OCI-LY1 (cell line): ENCODE measurements around the gene ZFHX3.

Source experiments
- CTCF ChIP-seq: fragments of 200-600 bp; sonication (generic), shearing (Covaris generic); IDR thresholded peaks from 2 replicates; pipeline ENCODE4 v1.5.1; 2017; ENCODE audit warnings: mild to moderate bottlenecking, antibody characterized with exemption, low read length, moderate library complexity, mixed read lengths
- EZH2 ChIP-seq: fragments of 200-600 bp; sonication (generic), shearing (Covaris generic); IDR thresholded peaks from 2 replicates; pipeline ENCODE4 v1.8.0; 2017; ENCODE audit warnings: borderline replicate concordance, mixed run types, mild to moderate bottlenecking, antibody characterized with exemption, low read length, moderate library complexity, mixed read lengths

GRCh38 chr16:73000020-73000906, 47.7 kb downstream of the ZFHX3 start:
- no peak for TF ChIP-seq CTCF
- TF ChIP-seq EZH2, result no peak
